ENCODE results near the gene IRAG1. TPM values are rescaled to one million over a fixed set of nuclear protein-coding genes. Genes with fewer than 3 reads are reported as not detected.

The IRAG1 gene
- total and polyA plus RNA-seq, 5 donors, result 5.3 to 29.8 (median 18.9) TPM

- intact Hi-C loops (cut with DNase I), result no loop called here
These were observed 30.2 kb downstream of the IRAG1 start for GRCh38 chr11:10663365-10663764.

DNA sequence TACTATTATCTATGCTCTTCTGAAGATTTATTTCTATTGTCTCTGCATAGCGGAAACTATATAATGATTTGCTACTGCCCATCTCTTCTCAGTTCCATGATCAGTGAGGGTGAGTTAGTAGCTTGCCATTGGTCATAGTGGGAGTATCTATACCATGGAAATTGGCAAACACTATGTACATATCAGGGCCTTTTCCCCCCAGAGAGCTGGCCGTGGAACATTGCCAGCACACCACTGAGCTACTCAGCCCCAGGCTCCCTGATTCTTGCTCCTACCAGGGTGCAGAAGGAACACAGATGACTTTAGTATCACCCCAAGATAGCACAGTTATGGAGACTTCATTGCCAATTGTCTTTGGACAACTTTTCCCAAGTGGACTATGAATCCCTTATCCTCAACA, 33.2 kb downstream of the IRAG1 start:
- WGBS, result 80% methylated on average over 2 of the region's 2 CpGs
- H3K27ac ChIP-seq (ENCODE audit: low read length), result no peak overlapping the region
- intact Hi-C loops (cut with DNase I), result no loop called here
- H3K27me3 ChIP-seq (ENCODE audit: control insufficient read depth, insufficient read depth), result no peaks in the 10 kb centered on the region
- no peak overlapping the region for H3K4me3 ChIP-seq (ENCODE audit: low read length)
- no peaks in the 10 kb centered on the region for H3K9me3 ChIP-seq (ENCODE audit: control insufficient read depth, low read length)
- DNase-seq (no peak), ATAC-seq (no peak)
- peaks cover 20% of the 10 kb centered on the region for H3K4me1 ChIP-seq (ENCODE audit: control insufficient read depth, insufficient read depth, low read length)

More at GRCh38 chr11:10663365-10663764, 30.2 kb downstream of the IRAG1 start:
- Histone ChIP-seq H3K4me1 (ENCODE audit: control insufficient read depth, insufficient read depth, low read length) (peaks cover 8% of the 10 kb centered on the region), H3K9me3 (ENCODE audit: control insufficient read depth, low read length) (no peaks in the 10 kb centered on the region), H3K27me3 (ENCODE audit: control insufficient read depth, insufficient read depth) (no peaks in the 10 kb centered on the region), H3K27ac (ENCODE audit: low read length) (peak overlapping the region; percentile 19), H3K4me3 (ENCODE audit: low read length) (no peak overlapping the region)
- ATAC-seq, result no peak
- DNase-seq, result no peak

DNA sequence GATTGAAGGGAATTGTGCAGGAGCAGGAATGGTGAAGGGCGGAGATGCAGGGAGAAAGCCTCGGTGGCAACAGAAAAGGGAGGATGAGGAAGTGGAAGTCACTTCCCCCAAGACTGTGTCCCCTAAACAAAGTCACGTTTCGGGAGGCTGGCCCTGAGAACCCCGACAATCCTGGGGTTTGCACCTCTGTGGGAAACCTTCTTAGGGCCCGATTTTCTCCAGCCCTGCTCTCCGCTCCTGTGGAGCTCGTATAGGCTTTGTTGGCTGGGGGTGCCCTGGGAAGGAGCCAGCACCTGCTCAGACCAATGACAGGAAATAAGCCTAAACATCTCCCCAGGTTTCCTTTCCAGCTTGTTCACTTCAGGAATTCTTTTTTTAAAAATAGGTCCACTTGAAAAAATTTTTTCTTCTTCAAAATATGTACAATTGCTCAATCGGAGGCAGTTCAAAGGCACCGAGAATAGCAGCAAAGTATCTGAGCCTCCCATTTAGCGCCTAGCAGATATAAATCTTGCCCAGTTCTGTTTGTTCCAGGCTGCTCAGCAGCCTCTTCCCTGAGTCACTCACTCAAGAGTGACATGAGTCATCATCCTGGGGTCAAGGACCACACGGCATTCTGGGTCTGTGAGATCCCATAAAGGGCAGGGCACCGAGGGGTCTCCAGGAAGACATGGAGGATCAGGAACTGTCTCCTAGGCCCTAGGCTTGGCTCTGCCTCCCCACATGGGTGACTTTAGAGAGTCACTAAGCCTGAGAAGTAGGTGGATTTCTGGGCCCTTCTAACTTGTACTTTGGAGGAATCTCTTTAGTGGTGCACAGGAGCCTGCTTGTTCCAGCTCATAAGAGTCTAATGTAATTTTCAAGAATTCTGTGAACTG, 34.0 kb downstream of the IRAG1 start:
- H3K27me3 ChIP-seq (ENCODE audit: control insufficient read depth, insufficient read depth), result no peaks in the 10 kb centered on the region
- no peaks in the 10 kb centered on the region for H3K9me3 ChIP-seq (ENCODE audit: control insufficient read depth, low read length)
- no peak for DNase-seq
- peak overlapping the region; percentile 4 for H3K27ac ChIP-seq (ENCODE audit: low read length)
- intact Hi-C loops (cut with DNase I), result loop anchor here in 1 of 4 donors (10.0 kb wide), 1 partner anchor 255 kb away; no protein-coding TSS in a partner anchor
- peaks cover 20% of the 10 kb centered on the region for H3K4me1 ChIP-seq (ENCODE audit: control insufficient read depth, insufficient read depth, low read length)
- 58% methylated on average over 13 of the region's 13 CpGs for WGBS
- H3K4me3 ChIP-seq (ENCODE audit: low read length), result no peak overlapping the region
- peak; percentile 37 to 64 for ATAC-seq

DNA sequence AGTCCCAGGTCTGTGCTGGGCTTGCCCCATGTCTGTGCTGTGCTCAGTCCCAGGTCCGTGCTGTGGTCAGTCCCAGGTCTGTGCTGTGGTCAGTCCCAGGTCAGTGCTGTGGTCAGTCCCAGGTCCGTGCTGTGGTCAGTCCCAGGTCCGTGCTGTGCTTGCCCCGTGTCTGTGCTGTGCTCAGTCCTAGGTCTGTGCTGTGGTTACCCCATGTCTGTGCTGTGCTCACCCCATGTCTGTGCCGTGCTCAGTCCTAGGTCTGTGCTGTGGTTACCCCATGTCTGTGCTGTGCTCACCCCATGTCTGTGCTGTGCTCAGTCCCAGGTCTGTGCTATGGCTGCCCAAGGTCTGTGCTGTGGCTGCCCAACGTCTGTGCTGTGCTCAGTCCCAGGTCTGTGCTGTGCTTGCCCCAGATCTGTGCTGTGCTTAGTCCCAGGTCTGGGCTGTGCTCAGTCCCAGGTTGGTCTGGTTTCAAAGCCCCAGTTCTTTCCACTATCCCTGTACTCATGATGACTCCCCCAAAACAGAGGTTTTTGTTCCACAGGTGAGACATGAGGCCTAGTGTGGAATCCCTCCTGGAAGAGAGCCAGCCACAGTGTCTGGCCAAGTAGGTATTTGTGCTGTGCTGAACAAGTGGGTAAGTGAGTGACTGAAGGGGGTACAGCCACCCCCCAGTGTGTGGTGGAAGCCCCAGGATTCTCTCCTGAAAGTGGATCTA, 34.8 kb downstream of the IRAG1 start:
- peaks cover 20% of the 10 kb centered on the region for H3K4me1 ChIP-seq (ENCODE audit: control insufficient read depth, insufficient read depth, low read length)
- no peak overlapping the region for H3K4me3 ChIP-seq (ENCODE audit: low read length)
- DNase-seq, result no peak
- H3K9me3 ChIP-seq (ENCODE audit: control insufficient read depth, low read length), result no peaks in the 10 kb centered on the region
- peak; percentile 8 to 9 for ATAC-seq
- no peaks in the 10 kb centered on the region for H3K27me3 ChIP-seq (ENCODE audit: control insufficient read depth, insufficient read depth)
- WGBS, result 88% methylated on average over 6 of the region's 6 CpGs
- intact Hi-C loops (cut with DNase I), result loop anchor here in 1 of 4 donors (10.0 kb wide), 1 partner anchor 254 kb away; no protein-coding TSS in a partner anchor
- peak overlapping the region; percentile 3 for H3K27ac ChIP-seq (ENCODE audit: low read length)

DNA sequence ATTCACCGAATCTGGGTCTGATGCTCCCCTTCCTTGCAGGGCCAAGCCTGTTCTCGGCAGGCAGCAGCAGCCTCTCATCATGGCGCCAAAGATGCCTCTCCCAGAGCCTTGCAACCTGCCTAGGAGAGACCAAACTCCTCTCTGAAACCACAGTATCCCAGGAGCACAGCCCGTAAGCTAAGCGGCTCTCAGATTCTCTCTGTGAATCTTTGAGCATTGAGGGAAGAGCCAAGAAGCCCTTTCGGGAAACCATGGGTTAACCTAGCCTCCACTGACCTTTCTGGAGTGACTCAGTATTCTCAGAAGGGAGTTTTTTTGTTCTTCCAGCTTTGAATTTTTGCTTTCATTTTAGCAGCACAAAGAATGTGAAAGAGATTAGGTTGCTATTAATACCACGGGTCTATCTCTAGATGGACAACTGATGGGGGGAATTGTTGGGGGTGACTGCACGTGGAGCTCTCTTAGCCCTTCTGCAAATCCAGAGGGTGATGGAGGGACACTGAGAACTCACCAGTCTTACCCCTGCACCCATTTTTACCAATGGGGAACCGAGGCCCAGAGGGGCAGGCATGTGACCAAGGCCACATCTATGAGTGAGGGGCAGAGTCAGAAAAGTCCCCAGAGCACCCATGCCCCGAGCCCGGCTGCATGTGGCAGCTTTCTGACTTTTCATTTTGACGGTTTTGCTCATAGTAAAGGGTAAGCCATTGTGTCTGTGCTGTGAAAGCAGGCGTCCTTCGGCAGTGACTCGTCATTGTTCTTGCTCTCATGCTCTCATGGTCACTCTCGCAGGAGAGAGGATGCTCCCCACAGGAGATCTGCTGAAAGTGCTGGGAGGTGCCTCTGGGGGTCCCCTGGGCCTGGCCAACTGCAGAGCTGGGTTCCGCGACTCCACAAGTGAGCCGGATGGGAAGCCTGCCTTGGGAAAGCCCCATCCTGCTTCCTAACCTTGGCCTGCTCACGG, 36.0 kb downstream of the IRAG1 start:
- DNase-seq (no peak), ATAC-seq (peak; percentile 6 to 20)
- H3K27me3 ChIP-seq (ENCODE audit: control insufficient read depth, insufficient read depth), result no peaks in the 10 kb centered on the region
- WGBS, result 47% methylated on average over 20 of the region's 20 CpGs
- intact Hi-C loops (cut with DNase I), result loop anchor here in 1 of 4 donors (10.0 kb wide), 1 partner anchor 253 kb away; no protein-coding TSS in a partner anchor
- no peak overlapping the region for H3K4me3 ChIP-seq (ENCODE audit: low read length)
- peaks cover 20% of the 10 kb centered on the region for H3K4me1 ChIP-seq (ENCODE audit: control insufficient read depth, insufficient read depth, low read length)
- peak overlapping the region; percentile 56 for H3K27ac ChIP-seq (ENCODE audit: low read length)
- H3K9me3 ChIP-seq (ENCODE audit: control insufficient read depth, low read length), result no peaks in the 10 kb centered on the region

- no peak overlapping the region for H3K4me3 ChIP-seq (ENCODE audit: low read length)
- peaks cover 20% of the 10 kb centered on the region for H3K4me1 ChIP-seq (ENCODE audit: control insufficient read depth, insufficient read depth, low read length)
- DNase-seq (no peak), ATAC-seq (no peak)
- WGBS, result 74% methylated on average over 6 of the region's 6 CpGs
- intact Hi-C loops (cut with DNase I), result loop anchor here in 1 of 4 donors (10.0 kb wide), 1 partner anchor 251 kb away; no protein-coding TSS in a partner anchor
- no peaks in the 10 kb centered on the region for H3K9me3 ChIP-seq (ENCODE audit: control insufficient read depth, low read length)
- no peaks in the 10 kb centered on the region for H3K27me3 ChIP-seq (ENCODE audit: control insufficient read depth, insufficient read depth)
- H3K27ac ChIP-seq (ENCODE audit: low read length), result no peak overlapping the region
These were observed 37.5 kb downstream of the IRAG1 start for GRCh38 chr11:10655943-10656576.

- intact Hi-C loops (cut with DNase I), result loop anchor here in 1 of 4 donors (10.0 kb wide), 1 partner anchor 250 kb away; no protein-coding TSS in a partner anchor
- H3K27me3 ChIP-seq (ENCODE audit: control insufficient read depth, insufficient read depth), result no peaks in the 10 kb centered on the region
- peak overlapping the region; percentile 19 for H3K27ac ChIP-seq (ENCODE audit: low read length)
- ATAC-seq (no peak), DNase-seq (no peak)
- no peaks in the 10 kb centered on the region for H3K9me3 ChIP-seq (ENCODE audit: control insufficient read depth, low read length)
- H3K4me1 ChIP-seq (ENCODE audit: control insufficient read depth, insufficient read depth, low read length), result peaks cover 20% of the 10 kb centered on the region
- WGBS, result 60% methylated on average over 4 of the region's 4 CpGs
- H3K4me3 ChIP-seq (ENCODE audit: low read length), result no peak overlapping the region
These were observed 38.3 kb downstream of the IRAG1 start for GRCh38 chr11:10655227-10655626.

DNA sequence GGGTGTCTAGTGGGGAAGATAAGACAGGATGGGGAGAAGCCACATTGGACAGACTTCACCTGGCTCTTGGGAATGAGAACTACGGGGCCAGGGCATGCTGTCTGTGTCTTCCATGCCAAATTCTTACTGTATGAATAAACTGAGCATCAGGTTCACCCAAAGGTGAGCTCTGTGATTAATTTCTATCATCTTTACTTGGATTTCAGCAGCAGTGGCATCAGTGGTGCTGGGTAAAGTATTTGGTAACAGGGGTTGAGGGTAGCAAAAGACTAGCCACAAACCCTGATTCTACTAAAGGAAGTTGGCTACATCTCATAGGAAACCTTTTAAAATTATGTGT, 38.8 kb downstream of the IRAG1 start:
- H3K27me3 ChIP-seq (ENCODE audit: control insufficient read depth, insufficient read depth), result no peaks in the 10 kb centered on the region
- peaks cover 19% of the 10 kb centered on the region for H3K4me1 ChIP-seq (ENCODE audit: control insufficient read depth, insufficient read depth, low read length)
- no peak overlapping the region for H3K27ac ChIP-seq (ENCODE audit: low read length)
- H3K9me3 ChIP-seq (ENCODE audit: control insufficient read depth, low read length), result no peaks in the 10 kb centered on the region
- no peak for ATAC-seq
- 41% methylated on average over 1 of the region's 1 CpG for WGBS
- no peak for DNase-seq
- intact Hi-C loops (cut with DNase I), result loop anchor here in 1 of 4 donors (10.0 kb wide), 1 partner anchor 250 kb away; no protein-coding TSS in a partner anchor
- H3K4me3 ChIP-seq (ENCODE audit: low read length), result no peak overlapping the region

DNA sequence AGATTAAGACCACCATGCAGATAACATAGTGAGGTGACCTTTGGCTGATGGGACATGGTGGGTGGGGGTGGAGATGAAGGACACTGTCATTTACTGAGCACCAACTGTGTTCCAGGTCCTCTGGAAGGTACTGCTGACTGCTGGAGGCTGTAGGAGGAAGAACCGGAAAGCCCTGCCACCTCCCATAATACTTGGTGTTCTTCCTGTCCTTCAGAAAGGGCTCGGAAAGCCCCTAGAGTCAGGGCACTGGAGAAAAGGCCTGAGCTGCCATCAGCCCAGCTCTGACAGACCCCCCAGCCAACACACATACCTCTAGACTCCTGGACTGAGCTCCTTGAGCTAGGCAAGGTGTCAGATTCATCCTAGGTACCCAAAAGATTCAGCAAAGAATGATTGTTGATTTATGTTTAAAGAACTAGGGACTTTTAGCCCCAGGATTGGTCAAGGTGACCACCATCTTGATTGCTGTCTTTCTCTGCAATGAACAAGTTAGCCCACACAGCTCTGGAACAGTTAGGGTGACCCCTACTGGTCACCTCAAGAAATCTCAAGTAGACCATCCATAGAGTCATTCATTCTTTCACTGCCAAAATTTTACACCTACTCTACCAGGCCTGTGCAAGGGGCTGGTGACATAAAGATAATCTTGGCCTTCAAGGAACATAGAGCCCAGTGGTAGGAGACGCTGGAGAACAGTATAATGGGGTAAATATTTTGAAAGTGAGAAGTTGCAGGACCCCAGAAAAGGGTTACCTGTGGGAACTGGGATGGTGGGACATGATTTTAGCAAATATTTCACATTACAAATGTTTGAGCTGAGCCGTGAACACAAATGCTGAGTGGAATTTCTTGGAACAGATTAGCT, 39.4 kb downstream of the IRAG1 start:
- no peaks in the 10 kb centered on the region for H3K27me3 ChIP-seq (ENCODE audit: control insufficient read depth, insufficient read depth)
- 64% methylated on average over 4 of the region's 4 CpGs for WGBS
- peak; percentile 60 to 73 for ATAC-seq
- H3K9me3 ChIP-seq (ENCODE audit: control insufficient read depth, low read length), result no peaks in the 10 kb centered on the region
- intact Hi-C loops (cut with DNase I), result loop anchor here in 1 of 4 donors (10.0 kb wide), 1 partner anchor 249 kb away; no protein-coding TSS in a partner anchor
- DNase-seq, result no peak
- peaks cover 15% of the 10 kb centered on the region for H3K4me1 ChIP-seq (ENCODE audit: control insufficient read depth, insufficient read depth, low read length)
- no peak overlapping the region for H3K4me3 ChIP-seq (ENCODE audit: low read length)
- no peak overlapping the region for H3K27ac ChIP-seq (ENCODE audit: low read length)
